GM18502 (cell line): ENCODE data around the gene FOXK1.
"Not testable (repeated sequence)": the region's sequence is repeated elsewhere in the genome, so short reads cannot be mapped to it uniquely, and the experiment has no call there.

ENCODE experiments used
- ATAC-seq: cut with Tn5 transposase; IDR thresholded peaks from one replicate; pipeline ENCODE4 v1.9.1; 2021; ENCODE audit warnings: mild to moderate bottlenecking; ENCODE audit not compliant: unreplicated experiment, poor library complexity

The FOXK1 gene

DNA sequence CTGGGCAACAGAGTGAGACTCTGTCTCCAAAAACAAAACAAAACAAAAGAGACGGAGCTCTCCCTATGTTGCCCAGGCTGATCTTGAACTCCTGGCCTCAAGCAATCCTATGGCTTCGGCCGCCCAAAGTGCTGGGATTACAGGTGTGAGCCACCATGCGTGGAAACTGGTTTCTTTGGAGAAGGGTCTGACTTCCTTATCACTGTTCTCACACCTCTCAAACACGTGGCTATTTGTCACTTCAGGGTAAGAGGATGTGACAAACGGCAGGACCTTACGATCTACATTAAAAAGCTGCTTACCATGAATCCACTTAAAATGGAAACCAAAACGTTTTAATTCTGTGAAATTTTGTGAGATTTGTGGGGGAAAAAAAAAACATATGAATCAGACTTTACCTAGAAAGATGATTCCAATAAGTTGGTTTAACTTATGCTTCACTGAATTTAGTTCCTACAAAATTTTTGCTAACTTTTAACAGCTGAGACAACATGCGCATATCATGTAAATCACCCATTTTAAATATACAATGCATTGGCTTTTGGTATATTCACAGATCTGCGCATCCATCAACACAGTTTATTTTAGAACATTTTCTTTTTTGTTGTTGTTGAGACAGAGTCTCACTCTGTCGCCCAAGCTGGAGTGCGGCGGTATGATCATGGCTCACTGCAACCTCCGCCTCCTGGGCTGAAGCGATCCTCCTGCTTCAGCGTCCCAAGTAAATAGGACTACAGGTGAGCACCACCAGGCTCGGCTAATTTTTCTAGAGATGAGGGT lies 18.7 kb upstream of the FOXK1 start:
- no peak for ATAC-seq

DNA sequence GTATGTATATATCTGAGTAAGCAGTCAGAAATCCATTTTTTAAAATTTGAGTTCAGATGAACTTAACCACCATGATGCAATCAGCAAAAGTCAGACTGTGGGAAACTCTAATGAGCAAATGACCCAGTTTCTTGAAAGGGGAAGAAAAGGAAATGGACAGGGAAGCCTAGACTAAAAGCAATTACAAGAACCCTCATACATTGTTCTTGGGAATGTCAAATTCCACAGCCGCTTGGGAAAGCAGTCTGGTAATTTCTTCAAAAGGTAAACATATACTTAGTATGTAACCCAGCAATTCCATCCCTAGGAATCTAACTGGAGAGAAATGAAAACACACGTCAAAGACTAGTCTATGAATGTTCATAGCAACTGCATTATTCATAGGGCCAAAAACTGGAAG lies 16.4 kb upstream of the FOXK1 start:
- ATAC-seq: no peak

DNA sequence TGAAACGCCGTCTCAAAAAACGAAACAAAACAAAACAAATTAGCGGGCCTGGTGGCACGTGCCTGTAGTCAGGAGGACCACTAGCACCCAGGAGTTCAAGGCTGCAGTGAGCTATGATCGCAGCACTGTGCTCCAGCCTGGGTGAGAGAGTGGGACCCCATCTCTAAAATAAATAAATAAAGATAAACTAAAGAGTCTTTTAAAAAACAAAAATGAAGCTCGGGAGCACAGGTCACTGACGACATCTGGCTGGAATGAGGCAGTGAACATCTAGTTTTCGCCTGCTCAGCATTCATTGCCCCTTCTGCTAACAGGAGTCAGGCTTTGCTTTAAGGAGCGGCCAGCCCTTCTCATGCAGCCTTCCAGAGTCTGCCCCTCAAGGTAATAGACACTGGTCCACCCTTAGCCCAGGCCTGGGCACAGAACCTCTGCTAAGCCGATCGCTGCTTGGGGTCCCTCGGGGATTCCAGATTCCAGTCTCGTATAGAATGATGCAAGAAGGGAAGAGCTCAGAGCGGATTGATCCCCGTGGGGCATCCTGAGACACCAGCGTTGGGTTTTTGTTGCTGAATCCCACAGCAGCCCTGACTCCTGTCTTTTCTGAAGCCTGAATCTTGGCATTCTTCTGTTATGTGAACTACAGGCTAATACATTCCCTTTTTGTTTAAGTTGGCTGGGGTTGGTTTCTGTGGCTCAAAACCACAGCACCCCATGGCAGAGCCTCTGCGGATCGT lies 14.2 kb upstream of the FOXK1 start:
- ATAC-seq: no peak

DNA sequence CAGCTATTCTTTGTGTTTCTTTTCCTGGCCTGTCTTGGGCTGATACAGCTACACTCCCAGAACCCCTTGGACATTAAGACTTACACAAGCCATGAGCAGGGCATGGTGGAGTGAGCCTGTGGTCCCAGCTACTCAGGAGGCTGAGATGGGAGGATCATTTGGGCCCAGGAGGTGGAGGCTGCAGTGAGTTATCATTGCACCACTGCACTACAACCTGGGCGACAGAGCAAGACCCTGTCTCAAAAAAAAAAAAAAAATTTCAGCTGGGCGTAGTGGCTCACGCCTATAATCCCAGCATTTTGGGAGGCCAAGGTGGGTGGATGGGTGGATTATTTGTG lies 13.6 kb upstream of the FOXK1 start:
- no peak for ATAC-seq

DNA sequence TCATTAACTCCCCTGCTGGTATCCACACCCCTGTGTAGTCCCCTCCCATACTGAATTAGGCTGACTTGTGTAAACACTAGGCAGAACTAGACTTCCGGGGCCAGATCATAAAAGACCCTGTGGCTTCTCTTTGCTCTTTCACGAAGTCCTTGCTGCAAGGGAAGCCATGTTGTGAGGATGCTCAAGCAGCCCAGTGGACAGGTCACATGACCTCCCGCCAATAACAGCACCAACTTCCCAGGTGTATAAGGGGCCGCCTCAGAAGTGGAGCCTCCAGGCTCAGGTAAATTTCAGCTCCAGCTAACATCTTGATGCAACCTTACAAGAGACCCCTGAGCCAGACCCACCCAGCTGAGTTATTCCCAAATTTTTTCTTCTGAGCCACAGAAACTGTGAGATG lies 11.3 kb upstream of the FOXK1 start:
- ATAC-seq: no peak

DNA sequence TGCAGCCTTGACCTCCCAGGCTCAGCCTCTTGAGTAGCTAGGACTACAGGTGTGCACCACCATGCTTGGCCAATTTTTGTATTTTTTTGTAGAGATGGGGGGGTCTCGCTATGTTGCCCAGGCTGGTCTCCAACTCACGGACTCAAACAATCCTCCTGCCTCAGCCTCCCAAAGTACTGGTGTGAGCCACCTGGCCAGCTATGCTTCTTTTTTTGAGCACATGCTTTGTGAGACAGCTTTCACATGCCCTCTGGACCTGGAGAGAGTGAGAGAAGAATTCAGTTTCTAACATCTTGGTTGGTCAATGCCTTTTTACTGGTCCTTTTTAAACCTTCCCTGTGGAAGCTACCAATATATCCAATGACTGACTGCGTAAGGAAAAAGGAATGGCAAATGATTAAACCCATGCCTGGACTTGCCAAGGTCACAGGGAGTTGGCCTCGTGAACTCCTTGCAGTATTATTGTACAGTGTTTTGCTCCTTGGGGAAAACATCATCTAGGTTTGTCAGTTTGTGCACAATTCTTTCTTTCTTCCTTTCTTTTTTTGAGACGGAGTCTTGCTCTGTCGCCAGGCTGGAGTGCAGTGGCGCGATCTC lies 6.2 kb upstream of the FOXK1 start:
- ATAC-seq: no peak

DNA sequence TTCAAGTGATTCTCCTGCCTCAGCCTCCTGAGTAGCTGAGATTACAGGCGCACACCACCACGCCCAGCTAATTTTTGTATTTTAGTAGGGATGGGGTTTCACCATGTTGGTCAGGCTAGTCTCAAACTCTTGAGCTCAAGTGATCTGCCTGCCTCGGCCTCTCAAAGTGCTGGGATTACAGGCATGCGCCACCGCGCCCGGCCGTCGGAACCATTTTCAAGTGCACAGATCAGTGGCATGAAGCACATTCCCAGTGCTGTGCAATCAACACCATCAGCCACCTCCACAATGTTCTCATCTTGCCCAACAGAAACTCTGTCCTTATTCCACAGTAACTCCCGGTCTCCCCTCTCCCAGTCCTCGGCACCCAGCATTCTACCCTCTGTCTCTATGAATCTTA lies 4.6 kb upstream of the FOXK1 start:
- ATAC-seq: not testable (repeated sequence)

DNA sequence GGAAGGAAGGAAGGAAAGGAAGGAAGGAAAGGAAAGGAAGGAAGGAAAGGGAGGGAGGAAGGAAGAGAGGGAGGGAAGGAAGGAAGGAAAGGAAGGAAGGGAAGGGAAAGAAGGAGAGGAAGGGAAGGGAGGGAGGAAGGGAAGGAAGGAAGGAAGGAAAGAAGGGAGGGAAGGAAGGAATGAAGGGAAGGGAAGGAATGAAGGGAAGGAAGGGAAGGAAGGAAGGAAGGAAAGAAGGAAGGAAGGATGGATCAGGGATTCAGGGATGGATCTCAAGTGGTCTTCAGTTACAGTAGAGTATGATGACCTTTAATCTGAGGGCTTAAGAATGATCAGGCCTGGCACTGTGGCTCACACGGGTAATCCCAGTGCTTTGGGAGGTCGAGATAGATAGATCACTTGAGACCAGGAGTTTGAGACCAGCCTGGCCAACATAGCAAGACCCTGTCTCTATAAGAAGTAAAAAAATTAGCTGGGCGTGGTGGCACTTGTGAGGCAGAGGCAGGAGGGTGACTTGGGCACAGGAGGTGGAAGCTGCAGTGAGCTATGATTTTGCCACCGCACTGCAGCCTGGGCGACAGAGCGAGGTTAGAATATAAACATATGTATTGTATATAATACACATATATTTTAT lies 760 bp upstream of the FOXK1 start:
- ATAC-seq: no peak

DNA sequence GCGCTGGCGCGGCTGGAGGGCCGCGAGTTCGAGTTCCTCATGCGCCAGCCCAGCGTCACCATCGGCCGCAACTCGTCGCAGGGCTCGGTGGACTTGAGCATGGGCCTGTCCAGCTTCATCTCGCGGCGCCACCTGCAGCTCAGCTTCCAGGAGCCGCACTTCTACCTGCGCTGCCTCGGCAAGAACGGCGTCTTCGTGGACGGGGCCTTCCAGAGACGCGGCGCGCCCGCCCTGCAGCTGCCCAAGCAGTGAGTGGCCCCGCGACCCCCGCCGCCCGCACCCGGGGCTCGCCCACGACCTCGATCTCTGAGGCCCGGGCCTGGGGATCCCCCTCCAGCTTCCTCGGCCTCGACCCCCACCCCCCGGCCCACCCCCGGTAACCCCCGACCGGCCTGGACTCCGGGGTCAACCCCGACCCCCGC lies 537 bp downstream of the FOXK1 start:
- ATAC-seq: peak; percentile 36

DNA sequence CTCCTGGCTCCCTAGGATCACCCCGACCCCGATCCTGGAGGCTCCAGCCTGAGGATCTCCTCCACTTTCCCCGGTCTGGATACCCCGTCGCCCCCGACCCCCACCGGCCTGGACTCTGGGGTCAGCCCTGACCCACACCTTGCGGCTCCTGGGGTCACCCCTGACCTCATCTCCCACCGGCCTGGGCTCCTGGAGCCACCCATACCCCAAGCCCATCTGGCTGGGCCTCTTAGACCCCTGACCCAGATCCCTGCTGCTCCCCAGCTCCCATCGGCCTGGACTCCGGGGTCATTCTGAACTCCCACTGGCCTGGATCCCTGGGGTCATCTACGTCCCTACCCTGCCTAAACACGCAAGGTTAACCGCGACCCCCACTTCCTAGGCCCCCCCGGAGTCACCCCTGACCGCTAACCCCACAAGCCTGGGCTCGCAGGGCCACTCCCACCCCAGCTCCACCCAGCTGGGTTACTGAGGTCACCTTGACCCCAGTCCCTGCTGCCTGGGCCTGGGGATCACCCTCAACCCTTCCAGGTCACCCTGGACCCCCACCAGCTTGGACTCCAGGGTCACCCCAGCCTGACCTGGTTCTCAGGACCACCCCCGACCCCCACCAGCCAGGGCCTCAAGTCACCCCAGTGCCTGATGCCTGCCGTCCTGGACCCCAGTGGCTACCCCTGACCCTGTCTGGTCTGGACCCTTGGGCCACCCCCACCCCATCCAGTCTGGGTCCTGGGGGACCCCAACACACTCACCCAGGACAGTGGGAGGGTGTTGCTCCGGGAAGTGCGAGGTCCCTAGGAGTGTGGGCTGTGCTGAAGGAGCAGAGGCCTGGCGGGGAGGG lies 1.2 kb downstream of the FOXK1 start:
- no peak for ATAC-seq

DNA sequence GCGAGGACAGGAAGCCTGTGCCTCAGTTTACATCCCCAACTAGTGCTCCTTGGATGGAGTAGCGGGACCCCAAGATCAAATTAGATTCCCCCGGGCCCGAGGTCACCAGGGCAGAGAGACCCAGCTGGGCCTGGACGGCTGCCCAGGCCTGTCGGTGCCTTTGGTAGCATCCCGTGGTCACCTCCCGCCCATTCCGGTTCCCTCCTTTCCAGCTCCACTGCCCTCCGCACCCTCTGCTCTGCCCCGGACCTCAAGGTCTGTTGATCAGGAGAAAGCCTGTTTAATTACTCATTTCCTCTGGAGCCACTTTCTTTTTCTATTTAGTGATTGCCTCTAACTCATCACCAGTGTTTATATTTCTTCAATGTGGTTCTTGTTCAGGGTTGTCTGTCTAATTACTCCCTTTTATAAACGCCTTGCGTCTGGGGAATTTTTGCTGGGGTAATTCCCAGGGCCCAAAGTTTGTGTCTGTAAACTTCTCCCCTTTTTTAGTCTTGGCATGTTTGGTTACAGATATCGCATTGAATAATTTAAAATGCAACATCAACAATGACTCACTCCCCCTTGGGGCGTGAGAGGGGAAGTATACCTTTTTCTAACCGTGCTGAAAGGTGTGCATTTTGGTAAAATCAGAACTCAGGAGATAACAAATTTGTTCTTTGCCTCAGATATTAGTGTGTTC lies 1.9 kb downstream of the FOXK1 start:
- peak; percentile 33 for ATAC-seq

DNA sequence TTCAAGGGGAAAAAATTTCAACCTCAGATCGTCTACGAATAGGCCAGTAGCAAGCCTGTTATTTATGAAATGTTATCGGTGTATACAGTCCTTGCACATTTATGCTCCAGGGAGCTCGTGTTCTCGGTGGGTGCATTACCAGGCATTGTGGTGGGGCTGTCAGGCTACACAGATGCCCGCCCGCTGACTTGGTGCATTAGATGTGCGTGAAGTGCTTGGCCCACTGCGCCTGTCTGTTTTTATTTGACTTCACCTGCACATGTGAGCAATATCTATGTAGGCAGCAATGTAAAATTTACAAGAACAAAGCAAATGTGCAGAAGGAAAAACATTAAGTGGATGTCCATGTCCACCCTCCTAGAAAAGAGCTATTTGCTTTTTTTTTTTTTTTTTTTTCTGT lies 2.8 kb downstream of the FOXK1 start:
- no peak for ATAC-seq

DNA sequence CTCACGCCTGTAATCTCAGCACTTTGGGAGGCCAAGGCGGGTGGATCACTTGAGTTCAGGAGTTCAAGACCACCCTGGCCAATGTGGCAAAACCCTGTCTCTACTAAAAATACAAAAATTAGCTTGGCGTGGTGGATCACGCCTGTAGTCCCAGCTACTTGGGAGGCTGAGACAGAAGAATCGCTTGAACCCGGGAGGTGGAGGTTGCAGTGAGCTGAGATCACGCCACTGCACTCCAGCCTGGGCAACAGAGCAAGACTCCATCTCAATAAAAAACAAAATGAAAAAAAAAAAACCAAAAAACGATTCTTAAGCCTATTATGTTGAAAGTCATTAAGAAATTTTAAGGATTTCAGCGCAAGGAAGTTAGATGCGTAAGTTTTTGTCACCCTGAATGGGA lies 3.6 kb downstream of the FOXK1 start:
- ATAC-seq: not testable (repeated sequence)

DNA sequence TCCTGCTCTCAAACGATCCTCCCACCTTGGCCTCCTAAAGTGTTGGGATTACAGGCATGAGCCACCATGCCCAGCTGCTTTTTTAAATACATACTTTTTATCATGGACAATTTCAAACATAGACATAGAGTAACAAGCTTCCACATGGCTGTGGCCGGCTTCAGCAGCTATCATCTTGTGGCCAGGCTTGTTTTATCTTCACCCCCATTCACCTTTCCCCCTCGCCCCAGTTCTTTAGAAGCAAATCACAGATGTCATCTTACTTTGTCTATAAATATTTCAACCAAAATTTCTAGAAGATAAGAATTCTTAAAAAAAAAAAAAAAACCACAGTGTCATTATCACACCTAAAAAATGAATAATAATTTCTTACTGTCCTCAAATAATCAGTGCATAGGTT lies 5.9 kb downstream of the FOXK1 start:
- ATAC-seq: no peak

DNA sequence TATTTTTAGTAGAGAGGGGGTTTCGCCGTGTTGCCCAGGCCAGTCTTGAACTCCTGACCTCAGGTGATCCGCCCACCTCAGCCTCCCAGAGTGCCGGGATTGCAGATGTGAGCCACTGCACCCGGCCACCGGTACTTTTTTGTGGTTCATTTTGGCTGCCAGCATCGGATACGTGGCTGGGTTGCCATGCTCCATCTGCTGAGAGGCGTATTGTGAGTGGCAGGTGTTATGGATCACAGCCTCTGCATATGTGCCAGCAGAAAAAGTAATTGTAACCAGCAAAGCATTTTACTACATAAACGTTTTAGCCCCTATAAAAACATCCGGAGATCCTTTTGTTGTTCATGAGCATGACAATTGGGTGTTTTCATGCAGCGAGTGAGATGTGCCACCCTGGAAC lies 7.1 kb downstream of the FOXK1 start:
- no peak for ATAC-seq

DNA sequence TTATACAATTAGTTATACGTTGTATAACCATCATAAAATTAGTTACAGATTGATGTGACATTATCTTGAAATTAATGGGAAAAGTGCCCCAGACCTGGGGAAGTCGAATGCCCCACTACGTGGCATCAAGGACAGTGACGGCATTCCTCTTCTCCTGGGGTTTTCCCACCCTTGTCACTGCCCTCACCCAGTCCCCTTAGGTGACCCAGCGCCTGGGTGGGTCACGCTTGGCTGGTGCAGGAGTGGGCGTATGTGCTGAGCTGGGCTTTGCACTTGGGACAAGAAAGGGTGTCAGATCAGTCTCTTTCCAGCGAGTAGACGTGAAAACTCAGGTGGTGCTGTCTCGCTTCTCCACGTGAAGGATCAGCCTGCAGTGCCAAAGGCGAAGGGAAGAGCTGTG lies 7.6 kb downstream of the FOXK1 start:
- ATAC-seq: peak; percentile 62

DNA sequence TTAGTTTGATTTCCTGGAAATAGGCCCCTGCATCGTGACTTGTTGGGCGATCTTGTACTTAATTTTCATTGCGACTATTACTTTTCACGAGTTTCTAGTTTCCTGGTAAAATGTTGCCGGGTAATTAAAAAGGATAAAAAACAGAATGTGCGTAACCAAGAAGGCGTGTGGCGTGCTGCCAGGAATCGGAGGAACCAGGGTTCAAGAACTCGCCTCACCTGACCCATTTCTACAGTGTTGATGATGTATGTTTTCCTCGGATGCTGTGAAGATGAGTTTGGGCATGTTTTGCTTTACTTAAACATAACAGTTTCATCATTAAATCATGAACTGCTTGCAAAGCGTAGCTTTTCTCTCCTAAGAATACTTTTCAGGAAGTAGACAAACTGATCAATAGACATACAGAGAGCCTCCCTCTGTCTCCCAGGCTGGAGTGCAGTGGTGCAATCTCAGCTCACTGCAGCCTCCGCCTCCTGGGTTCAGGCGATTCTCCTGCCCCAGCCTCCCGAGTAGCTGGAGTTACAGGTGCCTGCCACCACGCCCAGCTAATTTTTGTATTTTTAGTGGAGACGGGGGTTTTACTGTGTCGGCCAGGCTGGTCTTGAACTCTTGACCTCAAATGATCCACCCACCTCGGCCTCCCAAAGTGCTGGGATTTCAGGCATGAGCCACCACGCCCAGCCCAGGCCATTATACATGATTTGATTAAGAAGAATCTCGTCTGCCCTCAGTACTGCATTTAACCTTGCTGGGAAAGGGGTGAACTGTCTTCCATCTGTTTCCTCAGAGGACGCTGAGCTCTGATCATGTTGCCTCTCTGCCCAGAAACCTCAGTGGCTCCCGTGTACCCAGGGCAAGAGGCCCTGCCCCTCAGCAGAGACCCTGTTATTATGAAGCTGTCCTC lies 9.1 kb downstream of the FOXK1 start:
- no peak for ATAC-seq

DNA sequence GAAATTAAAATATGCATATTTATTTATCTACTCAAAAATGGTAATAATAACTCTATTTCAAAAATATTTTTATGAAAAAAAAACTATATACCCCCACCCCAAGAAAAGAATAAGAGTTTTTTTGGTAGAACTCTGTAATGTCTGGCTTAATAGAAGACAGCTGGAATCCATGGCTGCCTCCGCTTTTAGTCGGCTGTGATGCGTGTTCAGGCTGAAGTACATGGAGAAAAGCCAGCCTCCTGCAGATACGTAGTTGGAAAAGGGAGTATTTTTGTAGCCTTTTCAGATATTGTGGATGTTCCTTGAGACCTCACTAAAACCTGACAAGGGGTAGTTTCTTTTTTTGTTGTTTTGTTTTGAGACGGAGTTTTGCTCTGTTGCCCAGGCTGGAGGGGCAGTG lies 10.0 kb downstream of the FOXK1 start:
- ATAC-seq: no peak

DNA sequence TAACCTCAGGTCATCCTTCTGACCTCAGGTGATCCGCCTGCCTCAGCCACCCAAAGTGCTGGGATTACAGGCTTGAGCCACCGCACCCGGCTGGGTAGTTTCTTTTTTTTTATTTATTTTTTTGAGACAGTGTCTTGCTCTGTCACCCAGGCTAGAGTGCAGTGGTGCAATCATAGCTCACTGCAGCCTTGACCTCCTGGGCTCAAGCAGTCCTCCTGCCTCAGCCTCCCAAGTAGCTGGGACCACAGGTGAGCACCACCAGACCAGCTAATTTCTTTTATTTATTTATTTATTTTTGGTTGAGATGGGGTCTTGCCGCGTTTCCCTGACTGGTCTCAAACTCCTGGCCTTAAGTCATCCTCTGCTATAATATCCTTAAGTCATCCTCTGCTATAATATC lies 10.5 kb downstream of the FOXK1 start:
- not testable (repeated sequence) for ATAC-seq
